ENCODE data around the gene ERO1B.
"Not testable (repeated sequence)": the region's sequence is repeated elsewhere in the genome, so short reads cannot be mapped to it uniquely, and the experiment has no call there.

The ERO1B gene

DNA sequence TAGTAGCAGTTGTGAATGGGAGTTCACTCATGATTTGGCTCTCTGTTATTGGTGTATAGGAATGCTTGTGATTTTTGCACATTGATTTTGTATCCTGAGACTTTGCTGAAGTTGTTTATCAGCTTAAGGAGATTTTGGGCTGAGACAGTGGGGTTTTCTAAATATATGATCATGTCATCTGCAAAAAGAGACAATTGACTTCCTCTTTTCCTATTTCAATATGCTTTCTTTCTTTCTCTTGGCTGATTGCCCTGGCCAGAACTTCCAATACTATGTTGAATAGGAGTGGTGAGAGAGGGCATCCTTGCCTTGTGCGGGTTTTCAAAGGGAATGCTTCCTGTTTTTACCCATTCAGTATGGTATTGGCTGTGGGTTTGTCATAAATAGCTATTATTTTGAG, 93.7 kb downstream of the ERO1B start:
- not testable (repeated sequence) for DNase-seq (ENCODE audit: low read depth in 3 of 3)

DNA sequence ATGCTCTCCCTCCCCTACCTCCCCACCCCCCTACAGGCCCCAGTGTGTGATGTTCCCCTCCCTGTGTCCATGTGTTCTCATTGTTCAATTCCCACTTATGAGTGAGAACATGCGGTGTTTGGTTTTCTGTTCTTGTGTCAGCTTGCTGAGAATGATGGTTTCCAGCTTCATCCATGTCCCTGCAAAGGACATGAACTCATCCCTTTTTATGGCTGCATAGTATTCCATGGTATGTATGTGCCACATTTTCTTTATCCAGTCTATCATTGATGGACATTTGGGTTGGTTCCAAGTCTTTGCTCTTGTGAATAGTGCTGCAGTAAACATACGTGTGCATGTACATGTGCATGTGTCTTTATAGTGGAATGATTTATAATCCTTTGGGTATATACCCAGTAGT, 95.3 kb downstream of the ERO1B start:
- DNase-seq (ENCODE audit: low read depth in 3 of 3) = not testable (repeated sequence)

DNA sequence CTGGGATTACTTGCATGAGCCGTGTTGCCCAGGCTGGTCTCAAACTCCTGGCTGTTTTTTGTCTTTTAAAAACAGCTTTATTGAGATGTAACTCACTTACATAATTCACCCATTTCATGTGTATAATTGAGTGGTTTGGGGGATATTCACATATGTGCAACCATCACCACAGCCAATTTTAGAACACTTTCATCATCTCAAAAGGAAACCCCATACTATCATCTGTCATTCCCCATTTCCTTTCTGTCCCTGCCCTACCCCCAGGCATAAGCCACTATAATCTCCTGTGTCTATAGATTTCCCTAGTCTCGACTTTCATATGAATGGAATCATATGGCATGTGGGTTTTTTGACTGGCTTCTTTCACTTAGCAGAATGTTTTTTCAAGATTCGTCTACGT, 96.1 kb downstream of the ERO1B start:
- no peak for DNase-seq (ENCODE audit: low read depth in 3 of 3)

DNA sequence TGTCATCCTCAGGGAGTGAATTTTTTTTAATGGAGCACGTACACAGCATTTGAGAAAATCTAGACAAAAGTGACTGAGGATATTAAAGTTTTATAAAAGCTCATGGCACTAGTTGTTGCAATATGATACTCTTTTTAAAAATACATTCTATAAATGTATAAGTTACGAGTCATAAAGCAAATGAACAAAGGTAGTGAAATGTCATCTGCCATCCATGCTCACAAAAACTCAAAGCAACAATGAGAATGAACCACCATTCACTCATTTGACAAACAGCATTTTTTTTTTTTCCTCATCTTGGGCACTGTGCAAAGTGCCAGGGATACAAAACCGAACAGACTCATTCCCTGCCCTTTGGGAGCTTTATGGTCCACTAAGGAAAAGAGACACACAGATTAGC, 100.7 kb downstream of the ERO1B start:
- DNase-seq (ENCODE audit: low read depth in 3 of 3) = no peak

DNA sequence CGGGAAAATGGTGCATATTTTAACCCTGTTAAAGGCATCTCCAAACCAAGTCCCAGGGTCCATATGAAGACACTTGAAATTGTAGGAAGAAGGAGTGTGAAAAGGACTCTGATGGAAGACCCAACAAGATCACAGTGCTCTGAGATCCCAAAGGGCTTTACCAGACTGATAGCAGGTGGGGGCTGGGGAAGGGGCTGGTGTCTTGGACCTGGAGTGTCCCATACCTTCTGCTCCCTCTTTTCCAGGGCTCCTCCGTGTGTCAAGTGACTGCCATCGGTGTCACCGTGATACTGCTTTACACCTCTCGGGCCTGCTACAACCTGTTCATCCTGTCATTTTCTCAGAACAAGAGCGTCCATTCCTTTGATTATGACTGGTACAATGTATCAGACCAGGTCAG, 102.1 kb downstream of the ERO1B start:
- no peak for DNase-seq (ENCODE audit: low read depth in 3 of 3)

DNA sequence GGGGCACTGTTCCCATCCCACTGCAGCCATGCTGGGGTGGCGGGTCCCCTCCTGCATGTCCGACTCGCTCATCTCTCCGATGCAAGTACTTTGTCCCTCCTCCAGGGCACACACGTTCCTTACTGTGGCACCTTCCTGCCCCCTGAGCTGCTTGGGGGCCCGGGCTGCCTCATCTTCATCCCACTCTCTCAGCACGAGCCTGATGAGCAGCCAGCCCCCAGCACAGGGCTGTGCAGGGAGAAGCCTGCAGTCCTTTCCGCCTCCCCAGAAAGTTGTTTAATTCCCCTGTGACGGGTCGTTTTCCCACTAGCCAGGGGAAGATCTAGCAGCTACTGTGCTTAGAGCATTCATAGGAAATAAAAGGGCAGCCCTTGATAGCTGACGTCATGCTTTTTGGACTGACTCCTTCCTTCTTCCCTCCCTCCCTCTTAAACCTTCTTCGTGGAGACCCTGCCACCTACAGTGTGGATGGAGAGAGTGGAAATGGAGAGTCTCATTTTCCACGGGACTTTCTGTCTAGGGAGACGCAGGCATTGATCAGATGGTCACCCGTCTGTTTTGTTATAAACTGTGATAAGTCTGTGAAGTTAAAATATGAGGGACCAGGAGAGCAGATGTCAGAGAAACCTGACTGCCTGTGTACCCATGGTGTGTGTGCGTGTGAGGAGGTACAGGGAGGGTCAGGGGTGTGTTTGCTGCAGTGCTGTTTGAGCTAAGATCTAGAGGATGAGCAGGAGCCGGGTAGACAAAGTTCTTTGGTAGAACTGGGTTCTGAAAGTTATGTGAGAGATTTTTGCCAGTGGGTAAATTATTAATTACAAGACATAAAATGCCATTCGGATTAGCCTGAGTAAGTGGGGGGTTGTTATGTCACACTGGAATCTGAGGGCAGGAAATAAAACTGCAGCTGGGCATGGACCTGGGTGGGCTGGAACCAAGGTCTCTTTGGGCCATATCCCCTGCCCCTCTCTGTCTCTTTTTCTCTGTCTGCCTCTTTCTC, 105.1 kb downstream of the ERO1B start:
- DNase-seq (ENCODE audit: low read depth in 3 of 3) = no peak

DNA sequence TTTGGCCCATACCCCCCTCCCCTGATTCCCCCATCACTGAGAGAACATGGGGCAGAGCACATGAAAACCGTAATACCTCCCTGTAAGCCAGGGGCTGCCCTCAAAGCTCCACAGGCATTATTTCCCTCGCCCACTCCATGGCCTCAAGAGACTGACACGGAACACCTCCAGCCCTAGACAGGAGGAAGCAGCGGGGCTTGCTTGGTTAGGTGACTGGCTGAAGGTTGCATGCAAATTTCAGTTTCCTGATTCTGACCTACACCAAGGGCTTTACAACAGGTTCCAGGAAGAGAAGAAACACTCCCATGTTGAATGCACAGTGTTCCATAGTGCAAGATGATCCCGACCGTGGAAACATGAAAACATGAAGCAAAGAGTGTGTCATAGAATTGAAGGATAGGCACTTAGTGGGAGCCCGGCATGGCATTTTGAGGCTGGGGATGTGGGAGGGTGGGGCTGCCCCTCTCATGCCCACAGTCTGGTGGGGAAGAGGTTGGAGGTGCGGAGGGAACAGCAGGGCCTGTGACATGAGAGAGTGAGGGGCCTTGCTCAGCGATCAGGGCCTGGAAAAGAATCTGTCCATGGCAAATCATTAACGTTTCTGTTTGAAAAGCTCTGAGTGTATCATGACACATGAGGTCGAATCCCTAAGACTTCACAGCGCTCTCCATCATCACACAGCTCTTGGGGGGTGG, 106.0 kb downstream of the ERO1B start:
- DNase-seq (ENCODE audit: low read depth in 3 of 3) = no peak

DNA sequence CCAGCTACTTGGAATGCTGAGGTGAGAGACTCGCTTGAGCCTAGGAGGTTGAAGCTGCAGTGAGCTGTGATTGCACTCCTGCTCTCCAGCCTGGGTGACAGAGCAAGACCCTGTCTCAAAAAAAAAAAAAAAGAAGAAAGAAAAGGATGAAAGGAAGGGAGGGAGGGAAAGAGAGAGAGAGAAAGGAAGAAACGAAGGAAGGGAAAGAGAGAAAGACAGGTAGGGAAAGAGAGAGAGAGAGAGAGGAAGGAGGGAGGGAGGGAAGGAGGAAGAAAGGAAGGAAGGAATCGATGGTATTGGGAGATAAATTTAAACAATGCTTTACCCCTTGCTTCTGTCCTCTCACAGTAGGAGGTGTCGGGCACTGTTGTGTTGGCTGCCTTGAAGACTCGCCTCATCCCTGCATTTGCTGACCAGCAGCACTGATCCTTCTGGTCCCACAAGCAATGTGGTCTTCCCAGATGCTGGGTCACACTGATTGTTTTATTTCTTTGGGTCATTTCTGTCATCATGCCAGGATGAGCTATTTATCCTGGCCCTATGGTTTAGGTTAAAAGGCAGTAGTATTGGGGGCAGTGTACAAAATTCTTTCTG, 108.5 kb downstream of the ERO1B start:
- DNase-seq (ENCODE audit: low read depth in 3 of 3) = no peak

- DNase-seq (ENCODE audit: low read depth in 3 of 3) = no peak
These were observed 109.6 kb downstream of the ERO1B start for GRCh38 chr1:236172041-236172579.

GRCh38 chr1:236168716-236169429, 112.9 kb downstream of the ERO1B start:
- DNase-seq (ENCODE audit: low read depth in 3 of 3) = no peak

GRCh38 chr1:236167578-236167977, 114.2 kb downstream of the ERO1B start:
- DNase-seq (ENCODE audit: low read depth in 3 of 3) = no peak

DNA sequence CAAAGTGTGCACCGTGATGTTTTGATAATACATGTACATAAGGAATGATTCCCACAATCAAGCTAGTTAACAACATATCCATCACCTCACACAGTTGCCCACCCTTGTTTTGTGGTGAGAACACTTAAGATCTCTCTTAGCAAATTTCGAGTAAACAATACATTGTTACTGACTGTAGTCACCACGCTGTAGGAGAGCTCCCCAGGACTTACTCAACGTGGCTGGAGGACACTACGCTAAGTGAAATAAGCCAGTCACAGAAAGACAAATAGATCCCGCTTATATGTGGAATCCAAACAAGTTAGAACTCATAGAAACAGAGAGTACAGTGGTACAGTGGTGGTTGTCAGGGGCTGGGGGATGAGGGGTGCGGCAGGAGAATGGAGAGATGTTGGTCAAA, 114.6 kb downstream of the ERO1B start:
- no peak for DNase-seq (ENCODE audit: low read depth in 3 of 3)

- DNase-seq (ENCODE audit: low read depth in 3 of 3) = no peak
These were observed 115.7 kb downstream of the ERO1B start for GRCh38 chr1:236166041-236166440.

Data from stimulated activated CD4-positive, alpha-beta T cell treated with anti-CD3 and anti-CD28 coated beads, TNF-alpha, amount 100 ng/mL, for 48 hours (primary cell).